Calu3 (cell line): Measurements from ENCODE around the gene ANKDD1A. TPM values are rescaled to one million over a fixed set of nuclear protein-coding genes. Genes with fewer than 3 reads are reported as not detected.

Source experiments
- BruUV-seq: library from RNA; stranded (reverse); fragments of 400-500 nt; replicated peaks from 2 replicates; lab custom pipeline; 2021; lab: Mats Ljungman, UMichigan
- CTCF ChIA-PET: fragments of 300-600 bp; sonication (Branson Sonifier 250); formaldehyde crosslinking; loops from one replicate; lab custom pipeline; 2022; ENCODE audit warnings: antibody characterized with exemption; lab: Charles Lee
- DNase-seq: peaks from one replicate; pipeline ENCODE4 v3.0.0; 2022
- H3K27ac Mint-ChIP-seq: one replicate; pipeline ENCODE4 v1.8.0; 2022; ENCODE audit warnings: mixed read lengths; ENCODE audit not compliant: unreplicated experiment
- H3K27me3 Mint-ChIP-seq: one replicate; pipeline ENCODE4 v1.8.0; 2022; ENCODE audit warnings: mixed read lengths; ENCODE audit not compliant: unreplicated experiment
- H3K36me3 Mint-ChIP-seq: one replicate; pipeline ENCODE4 v1.8.0; 2022; ENCODE audit warnings: mild to moderate bottlenecking, moderate library complexity, mixed read lengths; ENCODE audit not compliant: insufficient read depth, unreplicated experiment
- H3K4me1 Mint-ChIP-seq: one replicate; pipeline ENCODE4 v1.8.0; 2022; ENCODE audit warnings: mild to moderate bottlenecking, low read depth, mixed read lengths; ENCODE audit not compliant: unreplicated experiment
- H3K4me3 Mint-ChIP-seq: one replicate; pipeline ENCODE4 v1.8.0; 2022; ENCODE audit warnings: mild to moderate bottlenecking, low read depth, moderate library complexity, mixed read lengths; ENCODE audit not compliant: unreplicated experiment
- H3K9me3 Mint-ChIP-seq: one replicate; pipeline ENCODE4 v1.8.0; 2022; ENCODE audit warnings: low read depth, mixed read lengths; ENCODE audit not compliant: unreplicated experiment
- intact Hi-C: fragments of 100-400 bp; cut with micrococcal nuclease; formaldehyde crosslinking; loops from one replicate; pipeline ENCODE4 v1.10.0; 2022; ENCODE audit not compliant: unreplicated experiment
- total RNA-seq: library from RNA; stranded (reverse); gene quantifications from 2 replicates; pipeline ENCODE4 v1.2.3, GENCODE V29; 2022
- TF ChIP-seq, protein P1 (sequence below): fragments of 200-600 bp; IDR thresholded peaks from one replicate; pipeline ENCODE4 v1.8.0; 2022; ENCODE audit warnings: antibody characterized with exemption; ENCODE audit not compliant: unreplicated experiment

The ANKDD1A gene
- total RNA-seq, 1 experiment from 2014 or later = 0.42 TPM

DNA sequence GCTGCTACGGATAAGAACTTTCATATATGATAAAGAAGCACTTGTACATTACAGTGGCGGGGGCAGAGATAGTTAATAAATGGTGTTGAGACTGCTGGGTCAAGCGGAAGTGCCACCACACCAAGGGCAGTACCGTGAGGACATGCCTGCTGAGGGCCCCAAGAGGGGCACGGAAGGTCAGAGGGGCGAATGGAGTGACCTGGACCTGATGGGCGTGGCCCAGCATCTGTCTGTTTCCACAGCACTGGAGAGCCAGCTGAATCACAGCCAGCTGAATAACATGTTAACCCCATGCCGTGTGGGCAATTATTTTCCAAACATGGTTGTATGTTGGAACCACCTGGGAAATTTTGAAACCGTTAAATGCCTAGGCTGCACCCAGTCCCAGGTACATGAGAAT, 37.2 kb downstream of the ANKDD1A start:
- DNase-seq = no peak
- no peaks in the 10 kb centered on the region for H3K27me3 Mint-ChIP-seq
- peaks cover 24% of the 10 kb centered on the region for H3K9me3 Mint-ChIP-seq
- TF ChIP-seq, protein P1, sequence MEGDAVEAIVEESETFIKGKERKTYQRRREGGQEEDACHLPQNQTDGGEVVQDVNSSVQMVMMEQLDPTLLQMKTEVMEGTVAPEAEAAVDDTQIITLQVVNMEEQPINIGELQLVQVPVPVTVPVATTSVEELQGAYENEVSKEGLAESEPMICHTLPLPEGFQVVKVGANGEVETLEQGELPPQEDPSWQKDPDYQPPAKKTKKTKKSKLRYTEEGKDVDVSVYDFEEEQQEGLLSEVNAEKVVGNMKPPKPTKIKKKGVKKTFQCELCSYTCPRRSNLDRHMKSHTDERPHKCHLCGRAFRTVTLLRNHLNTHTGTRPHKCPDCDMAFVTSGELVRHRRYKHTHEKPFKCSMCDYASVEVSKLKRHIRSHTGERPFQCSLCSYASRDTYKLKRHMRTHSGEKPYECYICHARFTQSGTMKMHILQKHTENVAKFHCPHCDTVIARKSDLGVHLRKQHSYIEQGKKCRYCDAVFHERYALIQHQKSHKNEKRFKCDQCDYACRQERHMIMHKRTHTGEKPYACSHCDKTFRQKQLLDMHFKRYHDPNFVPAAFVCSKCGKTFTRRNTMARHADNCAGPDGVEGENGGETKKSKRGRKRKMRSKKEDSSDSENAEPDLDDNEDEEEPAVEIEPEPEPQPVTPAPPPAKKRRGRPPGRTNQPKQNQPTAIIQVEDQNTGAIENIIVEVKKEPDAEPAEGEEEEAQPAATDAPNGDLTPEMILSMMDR = no peak
- no peak overlapping the region for H3K27ac Mint-ChIP-seq
- intact Hi-C loops = no loop called here
- CTCF ChIA-PET = no interaction called here
- peaks cover 6% of the 10 kb centered on the region for H3K36me3 Mint-ChIP-seq
- BruUV-seq = no TSS peak
- H3K4me1 Mint-ChIP-seq = peaks cover 10% of the 10 kb centered on the region
- H3K4me3 Mint-ChIP-seq = no peak overlapping the region

DNA sequence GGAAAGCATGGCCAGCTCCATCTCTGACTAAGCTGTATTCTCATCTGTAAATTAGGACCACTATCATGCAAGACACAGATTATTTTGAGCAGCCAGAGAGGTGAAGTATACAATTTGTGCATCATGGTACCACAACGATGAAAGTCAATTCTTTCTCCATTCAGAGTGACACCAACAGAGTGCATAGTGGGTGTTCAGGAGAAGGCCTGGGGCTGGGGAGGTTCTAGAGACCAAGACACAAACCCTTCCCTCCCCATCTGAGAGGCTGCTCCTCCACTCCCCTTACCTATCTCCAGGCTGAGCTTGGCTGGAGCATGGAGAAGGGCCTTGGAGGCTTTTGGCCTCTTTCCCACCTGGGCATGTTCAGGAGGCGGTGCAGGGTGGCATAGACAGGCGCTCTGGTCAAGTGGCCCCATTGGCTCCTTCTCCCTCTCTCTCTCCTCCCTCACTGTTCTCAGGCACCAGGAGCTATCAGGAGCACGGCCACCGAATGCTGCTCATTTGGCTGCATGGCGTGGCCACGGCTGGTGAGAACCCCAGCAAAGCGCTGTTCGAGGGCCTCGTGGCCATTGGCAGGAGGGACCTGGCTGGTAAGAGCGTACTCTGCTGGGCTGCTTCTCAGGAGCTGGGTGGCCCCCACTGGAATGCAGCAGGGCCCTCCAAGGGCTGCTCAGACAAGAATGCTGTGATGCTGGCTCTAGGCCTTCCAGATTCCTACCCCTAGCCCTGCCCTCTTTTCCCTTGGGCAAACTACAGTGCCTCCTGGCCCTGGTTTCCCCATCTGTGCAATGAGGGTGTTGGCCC, 37.9 kb downstream of the ANKDD1A start:
- no peak overlapping the region for H3K27ac Mint-ChIP-seq
- no TSS peak for BruUV-seq
- TF ChIP-seq, protein P1 = no peak

DNA sequence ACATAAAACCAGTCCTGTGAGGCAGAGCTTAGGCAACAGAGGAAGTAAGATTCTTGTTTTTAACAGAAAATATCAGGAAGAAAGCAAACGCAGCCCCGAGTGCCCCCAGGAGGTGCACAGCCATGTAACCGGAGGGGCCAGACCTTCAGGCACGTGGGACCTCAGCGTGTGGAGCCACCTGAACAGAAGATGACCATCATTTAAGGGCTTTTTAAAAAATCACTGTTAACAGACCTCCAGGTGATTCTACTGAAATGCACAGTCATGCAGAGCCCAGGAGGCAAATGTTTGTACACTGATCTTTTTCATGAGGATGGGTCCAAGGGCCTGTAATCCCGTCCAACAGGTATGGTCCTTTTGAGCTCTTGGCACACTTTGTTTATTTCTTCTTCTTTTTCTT, 39.2 kb downstream of the ANKDD1A start:
- Mint-ChIP-seq H3K36me3 (peaks cover 6% of the 10 kb centered on the region), H3K4me3 (no peak overlapping the region), H3K27me3 (peaks cover 7% of the 10 kb centered on the region), H3K4me1 (peaks cover 10% of the 10 kb centered on the region), H3K9me3 (peaks cover 35% of the 10 kb centered on the region), H3K27ac (no peak overlapping the region)
- intact Hi-C loops = no loop called here
- CTCF ChIA-PET = interaction anchor here (0.8 kb wide), 1 partner anchor 73 kb away, joined by 4 read pairs; no protein-coding TSS in a partner anchor
- TF ChIP-seq, protein P1 = no peak
- DNase-seq = no peak
- BruUV-seq = TSS peak; percentile 71

More for the DNA sequence above, 37.9 kb downstream of the ANKDD1A start:
- Mint-ChIP-seq H3K9me3 (peaks cover 31% of the 10 kb centered on the region), H3K4me1 (peaks cover 10% of the 10 kb centered on the region), H3K27me3 (peaks cover 7% of the 10 kb centered on the region), H3K36me3 (peaks cover 6% of the 10 kb centered on the region), H3K4me3 (no peak overlapping the region)
- no peak for DNase-seq
- CTCF ChIA-PET = interaction anchor here (0.5 kb wide), 1 partner anchor 157 kb away, joined by 3 read pairs; no protein-coding TSS in a partner anchor
- intact Hi-C loops = no loop called here

DNA sequence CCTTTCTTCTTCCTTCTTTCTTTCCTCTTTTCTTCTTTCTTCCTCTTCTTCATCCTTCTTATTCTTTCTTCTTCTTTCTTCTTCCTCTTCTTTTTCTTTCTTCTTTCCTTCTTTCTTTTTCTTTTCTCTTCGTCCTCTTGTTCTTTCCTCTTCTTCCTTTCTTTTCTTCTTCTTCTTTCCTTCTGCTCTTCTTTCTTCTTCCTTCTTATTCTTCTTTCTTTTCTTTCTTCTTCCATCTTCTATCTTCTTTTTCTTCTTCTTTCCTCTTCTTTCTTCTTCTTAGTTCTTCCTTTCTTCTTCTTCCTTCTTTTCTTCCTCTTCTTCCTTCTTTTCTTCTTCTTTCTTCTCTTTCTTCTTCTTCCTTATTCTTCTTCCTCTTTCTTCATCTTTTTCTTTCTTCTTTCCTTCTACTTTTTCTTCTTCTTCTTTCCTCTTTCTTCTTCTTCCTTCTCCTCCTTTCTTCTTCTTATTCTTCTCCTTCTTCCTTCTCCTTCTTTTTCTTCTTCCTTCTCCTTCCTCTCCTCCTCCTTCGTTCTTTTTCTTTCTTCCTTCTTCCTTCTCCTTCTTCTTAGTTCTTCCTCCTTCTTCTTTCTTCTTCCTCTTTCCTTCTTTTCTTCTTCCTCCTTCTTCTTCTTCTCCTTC, 40.2 kb downstream of the ANKDD1A start:
- Mint-ChIP-seq H3K9me3 (peaks cover 35% of the 10 kb centered on the region), H3K4me1 (peaks cover 10% of the 10 kb centered on the region), H3K27me3 (peaks cover 7% of the 10 kb centered on the region), H3K27ac (no peak overlapping the region), H3K4me3 (no peak overlapping the region), H3K36me3 (peaks cover 4% of the 10 kb centered on the region)
- intact Hi-C loops = no loop called here
- BruUV-seq = no TSS peak
- DNase-seq = no peak
- TF ChIP-seq, protein P1 = no peak
- CTCF ChIA-PET = no interaction called here
